DOHH2 (cell line): ENCODE data around the gene STARD8.

Experiments
- EZH2phosphoT487 ChIP-seq: fragments of 200-600 bp; sonication (generic); IDR thresholded peaks from 2 replicates; pipeline ENCODE4 v1.6.1; 2017; ENCODE audit warnings: borderline replicate concordance, mild to moderate bottlenecking, antibody characterized with exemption, low read length, moderate library complexity, mixed read lengths
- TF ChIP-seq, protein P1 (sequence below): fragments of 200-600 bp; sonication (generic); IDR thresholded peaks from one replicate; pipeline ENCODE4 v1.5.1; 2014; ENCODE audit warnings: antibody characterized with exemption, mild to moderate bottlenecking, low read depth, low read length; ENCODE audit not compliant: poor library complexity, severe bottlenecking

DNA sequence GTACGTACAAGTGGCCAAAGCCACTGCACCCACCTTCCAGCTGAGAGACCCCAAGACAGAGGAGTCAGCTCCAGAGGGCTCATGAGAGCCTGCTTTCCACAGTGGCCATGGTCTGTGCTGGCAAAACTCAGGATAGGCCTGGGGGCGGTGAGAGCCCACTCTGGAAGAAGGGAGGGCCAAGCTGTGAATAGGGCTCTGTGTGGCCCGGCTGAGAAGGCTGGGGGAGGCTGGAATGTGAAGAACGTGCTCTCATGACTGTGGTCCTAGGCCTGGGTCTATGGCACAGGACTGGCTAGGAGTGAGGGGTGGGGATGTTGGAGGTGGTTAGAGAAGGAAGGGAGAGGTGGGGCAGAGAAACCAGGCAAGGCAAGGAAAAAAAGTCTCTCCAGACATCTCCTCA lies 13.3 kb downstream of the STARD8 start:
- TF ChIP-seq, protein P1, sequence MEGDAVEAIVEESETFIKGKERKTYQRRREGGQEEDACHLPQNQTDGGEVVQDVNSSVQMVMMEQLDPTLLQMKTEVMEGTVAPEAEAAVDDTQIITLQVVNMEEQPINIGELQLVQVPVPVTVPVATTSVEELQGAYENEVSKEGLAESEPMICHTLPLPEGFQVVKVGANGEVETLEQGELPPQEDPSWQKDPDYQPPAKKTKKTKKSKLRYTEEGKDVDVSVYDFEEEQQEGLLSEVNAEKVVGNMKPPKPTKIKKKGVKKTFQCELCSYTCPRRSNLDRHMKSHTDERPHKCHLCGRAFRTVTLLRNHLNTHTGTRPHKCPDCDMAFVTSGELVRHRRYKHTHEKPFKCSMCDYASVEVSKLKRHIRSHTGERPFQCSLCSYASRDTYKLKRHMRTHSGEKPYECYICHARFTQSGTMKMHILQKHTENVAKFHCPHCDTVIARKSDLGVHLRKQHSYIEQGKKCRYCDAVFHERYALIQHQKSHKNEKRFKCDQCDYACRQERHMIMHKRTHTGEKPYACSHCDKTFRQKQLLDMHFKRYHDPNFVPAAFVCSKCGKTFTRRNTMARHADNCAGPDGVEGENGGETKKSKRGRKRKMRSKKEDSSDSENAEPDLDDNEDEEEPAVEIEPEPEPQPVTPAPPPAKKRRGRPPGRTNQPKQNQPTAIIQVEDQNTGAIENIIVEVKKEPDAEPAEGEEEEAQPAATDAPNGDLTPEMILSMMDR: no peak
- no peak for TF ChIP-seq EZH2phosphoT487
